GM13977 (cell line): ENCODE results near the gene TPRG1.
A peak's percentile ranks its signal among the peaks of the same experiment; 100 is the strongest.

ENCODE experiments used
- DNase-seq: peaks from one replicate; pipeline ENCODE4 v3.0.0; 2012; ENCODE audit warnings: low spot score
- CTCF ChIP-seq: IDR thresholded peaks from 2 replicates; pipeline ENCODE4 v1.5.1; 2012; ENCODE audit warnings: mild to moderate bottlenecking, control low read depth; ENCODE audit not compliant: insufficient read depth; ENCODE audit errors: extremely low read depth, missing control alignments
- in situ Hi-C: fragments of 300-500 bp; cut with MboI; formaldehyde crosslinking; loops from one replicate; pipeline ENCODE4 v1.12.0; 2022; ENCODE audit warnings: low sequenced_read_pairs, low pct_unique_long_range_greater_than_20kb, mixed read lengths, inconsistent platforms; ENCODE audit not compliant: unreplicated experiment

TPRG1 gene

GRCh38 chr3:189233225-189233858 is 61.6 kb downstream of the TPRG1 start:
- in situ Hi-C loops = no loop called here
- TF ChIP-seq CTCF = peak; percentile 40
- DNase-seq = no peak

- in situ Hi-C loops = no loop called here
- no peak for TF ChIP-seq CTCF
Measured at GRCh38 chr3:189235214-189235613, 63.4 kb downstream of the TPRG1 start.

GRCh38 chr3:189236352-189236751 is 64.6 kb downstream of the TPRG1 start:
- no peak for TF ChIP-seq CTCF
- peak; percentile 16 for DNase-seq
- in situ Hi-C loops = no loop called here

More at GRCh38 chr3:189235214-189235613, 63.4 kb downstream of the TPRG1 start:
- DNase-seq = no peak

GRCh38 chr3:189237526-189237925 is 65.8 kb downstream of the TPRG1 start:
- in situ Hi-C loops = no loop called here
- no peak for DNase-seq
- no peak for TF ChIP-seq CTCF

GRCh38 chr3:189238071-189238470 is 66.3 kb downstream of the TPRG1 start:
- in situ Hi-C loops = no loop called here
- TF ChIP-seq CTCF = no peak
- no peak for DNase-seq

- no peak for DNase-seq
- in situ Hi-C loops = no loop called here
- TF ChIP-seq CTCF = no peak
Measured at GRCh38 chr3:189239616-189240015, 67.8 kb downstream of the TPRG1 start.
